IPS DF 6.9 (cell line): ENCODE data around the gene CD300LF.

ENCODE experiments used
- DNase-seq: peaks from one replicate; pipeline ENCODE4 v3.0.0-alpha.2; 2013; ENCODE audit warnings: low read depth, low spot score
- H3K27ac ChIP-seq: one replicate; pipeline ENCODE4 v1.5.1; 2013; ENCODE audit warnings: low read length, control low read depth
- H3K27me3 ChIP-seq: 2 replicates; pipeline ENCODE4 v1.6.1; 2013; ENCODE audit warnings: mild to moderate bottlenecking, low read length; ENCODE audit not compliant: control insufficient read depth, insufficient read depth
- H3K36me3 ChIP-seq: 2 replicates; pipeline ENCODE4 v1.6.1; 2013; ENCODE audit warnings: low read length; ENCODE audit not compliant: control insufficient read depth, insufficient read depth
- H3K4me1 ChIP-seq: 2 replicates; pipeline ENCODE4 v1.6.1; 2013; ENCODE audit warnings: low read length; ENCODE audit not compliant: control insufficient read depth, insufficient read depth
- H3K4me3 ChIP-seq: 2 replicates; pipeline ENCODE4 v1.5.1; 2013; ENCODE audit warnings: mild to moderate bottlenecking, low read length
- H3K9me3 ChIP-seq: 2 replicates; pipeline ENCODE4 v1.6.1; 2013; ENCODE audit warnings: low read length, inconsistent platforms; ENCODE audit not compliant: control insufficient read depth, insufficient read depth
- WGBS: extraction: QIAGEN DNeasy Blood & Tissue Kit; methylation state at CpG from one replicate; pipeline ENCODE4 v1.1.7; 2013; ENCODE audit warnings: mixed read lengths, missing lambda C conversion rate; ENCODE audit not compliant: insufficient read length, insufficient coverage; 5-methylcytosine and 5-hydroxymethylcytosine counted together

CD300LF gene

DNA sequence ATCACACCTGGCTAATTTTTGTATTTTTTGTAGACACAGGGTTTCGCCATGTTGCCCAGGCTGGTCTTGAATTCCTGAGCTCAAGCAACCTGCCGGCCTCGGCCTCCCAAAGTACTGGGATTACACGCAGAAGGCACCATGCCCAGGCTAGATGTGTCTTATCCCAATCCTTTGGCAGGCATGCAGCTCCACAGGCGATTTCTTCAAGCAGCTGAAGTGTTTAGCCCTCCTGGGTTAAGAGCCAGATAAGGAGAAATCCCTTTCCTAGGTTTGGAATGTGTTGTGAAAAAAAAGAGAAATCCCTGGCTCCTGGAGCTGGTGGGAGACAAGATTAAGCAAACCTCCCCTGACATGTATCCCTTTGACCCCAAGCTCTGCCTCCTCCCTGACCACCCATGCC is 33.7 kb upstream of the CD300LF start:
- H3K4me3 ChIP-seq: no peak overlapping the region
- WGBS: no CpG with 5 or more reads among the region's 5 CpGs
- H3K9me3 ChIP-seq: no peaks in the 10 kb centered on the region
- peaks cover 12% of the 10 kb centered on the region for H3K4me1 ChIP-seq
- H3K27ac ChIP-seq: no peak overlapping the region
- no peaks in the 10 kb centered on the region for H3K27me3 ChIP-seq
- no peaks in the 10 kb centered on the region for H3K36me3 ChIP-seq
- DNase-seq: no peak

- no peaks in the 10 kb centered on the region for H3K36me3 ChIP-seq
- H3K4me3 ChIP-seq: no peak overlapping the region
- no peak for DNase-seq
- no CpG with 5 or more reads among the region's 8 CpGs for WGBS
- H3K9me3 ChIP-seq: no peaks in the 10 kb centered on the region
- H3K27ac ChIP-seq: no peak overlapping the region
- H3K27me3 ChIP-seq: no peaks in the 10 kb centered on the region
- H3K4me1 ChIP-seq: peaks cover 10% of the 10 kb centered on the region
Measured at GRCh38 chr17:74745548-74746177, 32.9 kb upstream of the CD300LF start.

GRCh38 chr17:74744714-74745547 is 32.2 kb upstream of the CD300LF start:
- Histone ChIP-seq H3K36me3 (no peaks in the 10 kb centered on the region), H3K9me3 (no peaks in the 10 kb centered on the region), H3K27me3 (no peaks in the 10 kb centered on the region), H3K4me1 (peaks cover 10% of the 10 kb centered on the region), H3K27ac (no peak overlapping the region), H3K4me3 (peak overlapping the region; percentile 3; the same call in 1 of the 2 replicates)
- DNase-seq: no peak
- no CpG with 5 or more reads among the region's 24 CpGs for WGBS

DNA sequence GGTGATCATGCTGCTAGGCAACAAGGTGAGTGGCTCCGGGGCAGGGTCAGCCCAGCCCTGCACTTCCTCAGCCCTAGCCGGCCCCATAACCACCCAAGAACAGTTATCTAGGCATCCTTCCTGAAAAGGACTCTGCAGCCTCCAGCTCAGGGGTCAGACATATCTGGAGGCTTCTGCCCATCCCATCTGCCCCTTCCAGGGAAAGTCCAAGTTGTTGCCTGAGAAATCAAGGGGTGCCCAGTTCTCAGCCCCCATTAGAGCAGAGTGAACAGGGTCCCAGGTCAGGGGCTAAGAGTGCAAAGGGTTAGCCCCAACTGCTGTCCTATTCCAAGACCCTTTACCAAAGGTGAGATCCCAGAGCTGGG is 31.6 kb upstream of the CD300LF start:
- Histone ChIP-seq H3K4me3 (no peak overlapping the region), H3K9me3 (no peaks in the 10 kb centered on the region), H3K4me1 (peaks cover 10% of the 10 kb centered on the region), H3K36me3 (no peaks in the 10 kb centered on the region), H3K27me3 (no peaks in the 10 kb centered on the region), H3K27ac (no peak overlapping the region)
- DNase-seq: no peak
- WGBS: no CpG with 5 or more reads among the region's 2 CpGs

- H3K9me3 ChIP-seq: no peaks in the 10 kb centered on the region
- no peaks in the 10 kb centered on the region for H3K36me3 ChIP-seq
- no peak for DNase-seq
- peaks cover 10% of the 10 kb centered on the region for H3K4me1 ChIP-seq
- WGBS: no CpG with 5 or more reads among the region's 2 CpGs
- no peak overlapping the region for H3K27ac ChIP-seq
- no peak overlapping the region for H3K4me3 ChIP-seq
- no peaks in the 10 kb centered on the region for H3K27me3 ChIP-seq
Measured at GRCh38 chr17:74743755-74744154, 31.0 kb upstream of the CD300LF start.

DNA sequence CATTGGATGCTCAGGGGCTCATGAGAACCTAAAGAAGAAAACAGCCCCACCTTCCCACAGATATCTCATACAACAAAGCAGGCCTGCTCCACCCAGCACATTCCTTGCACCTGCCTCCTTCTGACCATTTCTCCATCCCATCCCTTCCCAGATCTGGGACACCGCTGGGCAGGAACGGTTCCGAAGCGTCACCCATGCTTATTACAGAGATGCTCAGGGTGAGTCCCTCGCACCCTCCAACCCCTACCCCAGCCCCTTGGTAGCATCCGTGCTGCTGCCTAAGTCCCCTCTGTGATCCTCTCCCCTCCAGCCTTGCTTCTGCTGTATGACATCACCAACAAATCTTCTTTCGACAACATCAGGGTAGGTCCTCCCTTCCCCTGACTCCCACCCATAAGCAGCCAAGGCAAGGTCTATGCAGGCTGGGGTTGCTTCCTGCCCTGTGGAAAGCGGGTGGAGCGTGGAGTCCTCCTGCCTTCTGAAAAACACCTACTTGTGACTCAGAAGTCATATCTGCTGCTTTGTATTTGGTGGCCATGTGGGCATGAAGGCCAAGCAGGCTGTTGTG is 30.3 kb upstream of the CD300LF start:
- no peak for DNase-seq
- Histone ChIP-seq H3K27ac (no peak overlapping the region), H3K4me1 (peaks cover 12% of the 10 kb centered on the region), H3K27me3 (no peaks in the 10 kb centered on the region), H3K9me3 (no peaks in the 10 kb centered on the region), H3K4me3 (no peak overlapping the region), H3K36me3 (no peaks in the 10 kb centered on the region)
- WGBS: no CpG with 5 or more reads among the region's 9 CpGs

- H3K4me3 ChIP-seq: no peak overlapping the region
- H3K27ac ChIP-seq: no peak overlapping the region
- H3K27me3 ChIP-seq: no peaks in the 10 kb centered on the region
- DNase-seq: no peak
- H3K9me3 ChIP-seq: no peaks in the 10 kb centered on the region
- H3K36me3 ChIP-seq: no peaks in the 10 kb centered on the region
- no CpG with 5 or more reads among the region's 4 CpGs for WGBS
- peaks cover 10% of the 10 kb centered on the region for H3K4me1 ChIP-seq
Measured at GRCh38 chr17:74742153-74742515, 29.4 kb upstream of the CD300LF start.

GRCh38 chr17:74740641-74741387 is 28.1 kb upstream of the CD300LF start:
- Histone ChIP-seq H3K4me1 (peaks cover 6% of the 10 kb centered on the region; the same call in 1 of the 2 replicates), H3K27me3 (no peaks in the 10 kb centered on the region), H3K27ac (no peak overlapping the region), H3K36me3 (no peaks in the 10 kb centered on the region), H3K9me3 (no peaks in the 10 kb centered on the region), H3K4me3 (no peak overlapping the region)
- DNase-seq: no peak
- WGBS: no CpG with 5 or more reads among the region's 17 CpGs

GRCh38 chr17:74740173-74740572 is 27.4 kb upstream of the CD300LF start:
- Histone ChIP-seq H3K4me3 (no peak overlapping the region), H3K27ac (no peak overlapping the region), H3K27me3 (no peaks in the 10 kb centered on the region), H3K4me1 (peaks cover 6% of the 10 kb centered on the region; the same call in 1 of the 2 replicates), H3K36me3 (no peaks in the 10 kb centered on the region), H3K9me3 (no peaks in the 10 kb centered on the region)
- no peak for DNase-seq
- no CpG with 5 or more reads among the region's 6 CpGs for WGBS

DNA sequence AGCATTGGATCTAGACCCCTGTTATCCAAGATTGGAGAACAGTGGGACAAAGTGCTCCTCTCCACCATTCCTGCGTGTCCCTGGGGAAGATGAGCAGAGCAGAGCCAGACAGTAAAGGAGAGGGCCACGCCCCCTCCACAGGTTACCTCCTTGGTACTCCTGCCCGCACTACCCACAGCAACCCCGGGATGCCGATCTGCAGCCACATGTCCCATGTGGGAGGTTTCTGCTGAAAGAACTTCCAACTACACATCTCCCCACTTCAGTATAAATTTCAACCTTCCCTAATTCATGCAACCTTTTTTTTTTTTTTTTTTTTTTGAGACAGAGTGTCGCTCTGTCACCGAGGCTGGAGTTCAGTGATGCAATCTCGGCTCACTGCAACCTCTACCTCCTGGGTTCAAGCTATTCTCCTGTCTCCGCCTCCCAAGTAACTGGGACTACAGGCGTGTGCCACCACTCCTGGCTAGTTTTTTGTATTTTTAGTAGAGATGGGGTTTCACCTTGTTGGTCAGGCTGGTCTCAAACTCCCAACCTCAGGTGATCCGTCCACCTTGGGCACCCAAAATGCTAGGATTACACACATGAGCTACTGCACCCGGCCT is 26.6 kb upstream of the CD300LF start:
- H3K27ac ChIP-seq: no peak overlapping the region
- 0 out of 2 replicates have a peak, but pooled peaks cover 3% of the 10 kb centered on the region for H3K4me1 ChIP-seq
- no peak overlapping the region for H3K4me3 ChIP-seq
- DNase-seq: no peak
- H3K9me3 ChIP-seq: no peaks in the 10 kb centered on the region
- H3K36me3 ChIP-seq: no peaks in the 10 kb centered on the region
- H3K27me3 ChIP-seq: no peaks in the 10 kb centered on the region
- WGBS: no CpG with 5 or more reads among the region's 12 CpGs
